Neuron (in vitro differentiated cells): Measurements from ENCODE around the gene HAX1.

ENCODE experiments used
- H2AFZ ChIP-seq: one replicate; pipeline ENCODE4 v1.6.1; 2013; ENCODE audit warnings: low read depth, mild to moderate bottlenecking, inconsistent platforms, low read length, moderate library complexity
- H3K27me3 ChIP-seq: one replicate; pipeline ENCODE4 v1.6.1; 2013; ENCODE audit warnings: low read length; ENCODE audit not compliant: insufficient read depth
- H3K36me3 ChIP-seq: one replicate; pipeline ENCODE4 v1.6.1; 2013; ENCODE audit warnings: low read length; ENCODE audit not compliant: insufficient read depth
- H3K4me1 ChIP-seq: one replicate; pipeline ENCODE4 v1.6.1; 2013; ENCODE audit warnings: low read length; ENCODE audit not compliant: insufficient read depth
- H3K4me3 ChIP-seq: 2 replicates; pipeline ENCODE4 v1.5.1; 2013; ENCODE audit warnings: mild to moderate bottlenecking, low read length, moderate library complexity
- H3K9me3 ChIP-seq: one replicate; pipeline ENCODE4 v1.6.1; 2013; ENCODE audit warnings: low read length

Gene HAX1

GRCh38 chr1:154324241-154324640 is 51.8 kb downstream of the HAX1 start:
- Histone ChIP-seq H3K36me3 (no peaks in the 10 kb centered on the region), H3K9me3 (no peaks in the 10 kb centered on the region), H3K4me1 (peaks cover 17% of the 10 kb centered on the region), H2AFZ (peak overlapping the region; percentile 94), H3K27me3 (peaks cover 9% of the 10 kb centered on the region), H3K4me3 (peak overlapping the region; percentile 95)

GRCh38 chr1:154324669-154325582 is 52.5 kb downstream of the HAX1 start, which contains the start of gene ATP8B2:
TSS of gene ATP8B2 (plus strand) at chr1:154325525. CDS start at chr1:154328142, 2,617 bp downstream.
- H3K4me3 ChIP-seq = peak within 1 kb of the TSS; percentile 95
- peaks cover under 1% of the 10 kb centered on the region for H3K36me3 ChIP-seq
- H3K9me3 ChIP-seq = no peaks in the 10 kb centered on the region
- peak within 1 kb of the TSS; percentile 94 for H2AFZ ChIP-seq
- peaks cover 9% of the 10 kb centered on the region for H3K27me3 ChIP-seq
- peaks cover 22% of the 10 kb centered on the region for H3K4me1 ChIP-seq
